Activated CD8-positive, alpha-beta T cell treated with anti-CD3 and anti-CD28 coated beads for 36 hours (primary cell): ENCODE data around the gene TNS3. TPM values are rescaled to one million over a fixed set of nuclear protein-coding genes. Genes with fewer than 3 reads are reported as not detected.

Experiments
- ATAC-seq: fragments of 200-7000 bp; cut with Tn5 transposase; one replicate; pipeline ENCODE4 v1.10.0; 2021; ENCODE audit warnings: mild to moderate bottlenecking, moderate library complexity
- CTCF ChIA-PET: fragments of 350-600 bp; sonication (Branson Sonifier 250); formaldehyde crosslinking; loops from one replicate; lab custom pipeline; 2021; ENCODE audit warnings: antibody characterized with exemption; lab: Charles Lee
- POLR2A ChIA-PET: fragments of 350-600 bp; sonication (Branson Sonifier 250); formaldehyde crosslinking; loops from one replicate; lab custom pipeline; 2021; ENCODE audit warnings: antibody characterized with exemption; lab: Charles Lee
- DNase-seq: peaks from one replicate; pipeline ENCODE4 v3.0.0-alpha.2; 2020
- H3K27ac Mint-ChIP-seq: one replicate; pipeline ENCODE4 v1.8.0; 2021; ENCODE audit warnings: mild to moderate bottlenecking, mixed read lengths
- H3K27me3 Mint-ChIP-seq: one replicate; pipeline ENCODE4 v1.8.0; 2021; ENCODE audit warnings: mixed read lengths
- H3K36me3 Mint-ChIP-seq: one replicate; pipeline ENCODE4 v1.8.0; 2021; ENCODE audit warnings: low read depth, mixed read lengths
- H3K4me1 Mint-ChIP-seq: one replicate; pipeline ENCODE4 v1.8.0; 2021; ENCODE audit warnings: low read depth, mixed read lengths
- H3K4me3 Mint-ChIP-seq: one replicate; pipeline ENCODE4 v1.8.0; 2021; ENCODE audit warnings: mild to moderate bottlenecking, moderate library complexity, mixed read lengths
- H3K9me3 Mint-ChIP-seq: one replicate; pipeline ENCODE4 v1.8.0; 2021; ENCODE audit warnings: mixed read lengths
- CTCF ChIP-seq: fragments of 200-600 bp; IDR thresholded peaks from one replicate; pipeline ENCODE4 v1.8.0; 2022; ENCODE audit warnings: antibody characterized with exemption, mild to moderate bottlenecking
- intact Hi-C: fragments of 100-400 bp; cut with micrococcal nuclease; formaldehyde crosslinking; loops from one replicate; pipeline ENCODE4 v1.10.0; 2022
- total RNA-seq, 2 experiments: library from RNA; stranded (reverse); gene quantifications; one replicate each; pipeline ENCODE4 v1.2.3, GENCODE V29; 2021

Gene TNS3
- total RNA-seq, 2 experiments from 2014 or later, result 0.04 to 0.16 TPM

GRCh38 chr7:47518827-47519226, 63.1 kb downstream of the TNS3 start:
- no peak for TF ChIP-seq CTCF
- Mint-ChIP-seq H3K36me3 (no peaks in the 10 kb centered on the region), H3K4me1 (no peaks in the 10 kb centered on the region), H3K27me3 (no peaks in the 10 kb centered on the region), H3K27ac (no peak overlapping the region), H3K9me3 (no peaks in the 10 kb centered on the region), H3K4me3 (no peak overlapping the region)
- CTCF ChIA-PET, result no interaction called here
- intact Hi-C loops, result no loop called here
- POLR2A ChIA-PET, result no interaction called here
- DNase-seq, result no peak
- no peak for ATAC-seq

- Mint-ChIP-seq H3K36me3 (no peaks in the 10 kb centered on the region), H3K27me3 (no peaks in the 10 kb centered on the region), H3K9me3 (no peaks in the 10 kb centered on the region), H3K27ac (no peak overlapping the region), H3K4me1 (no peaks in the 10 kb centered on the region), H3K4me3 (no peak overlapping the region)
- ChIA-PET CTCF (no interaction called here), POLR2A (no interaction called here)
- ATAC-seq (no peak), DNase-seq (no peak)
- TF ChIP-seq CTCF, result no peak
- intact Hi-C loops, result no loop called here
These were observed 64.0 kb downstream of the TNS3 start for GRCh38 chr7:47517821-47518480.

- ATAC-seq, result no peak
- Mint-ChIP-seq H3K4me3 (no peak overlapping the region), H3K36me3 (no peaks in the 10 kb centered on the region), H3K27ac (no peak overlapping the region), H3K4me1 (no peaks in the 10 kb centered on the region), H3K9me3 (no peaks in the 10 kb centered on the region), H3K27me3 (no peaks in the 10 kb centered on the region)
- no peak for TF ChIP-seq CTCF
- no peak for DNase-seq
- POLR2A ChIA-PET, result no interaction called here
- intact Hi-C loops, result no loop called here
- CTCF ChIA-PET, result no interaction called here
These were observed 64.8 kb downstream of the TNS3 start for GRCh38 chr7:47516985-47517600.

GRCh38 chr7:47516386-47516785, 65.5 kb downstream of the TNS3 start:
- DNase-seq (no peak), ATAC-seq (no peak)
- intact Hi-C loops, result no loop called here
- ChIA-PET CTCF (no interaction called here), POLR2A (no interaction called here)
- Mint-ChIP-seq H3K9me3 (no peaks in the 10 kb centered on the region), H3K36me3 (no peaks in the 10 kb centered on the region), H3K27ac (no peak overlapping the region), H3K4me3 (no peak overlapping the region), H3K4me1 (no peaks in the 10 kb centered on the region), H3K27me3 (no peaks in the 10 kb centered on the region)
- TF ChIP-seq CTCF, result no peak

- H3K4me3 Mint-ChIP-seq, result no peak overlapping the region
- ChIA-PET CTCF (no interaction called here), POLR2A (no interaction called here)
- TF ChIP-seq CTCF, result no peak
- no peaks in the 10 kb centered on the region for H3K9me3 Mint-ChIP-seq
- no peak for DNase-seq
- H3K36me3 Mint-ChIP-seq, result no peaks in the 10 kb centered on the region
- intact Hi-C loops, result no loop called here
- no peaks in the 10 kb centered on the region for H3K4me1 Mint-ChIP-seq
- H3K27me3 Mint-ChIP-seq, result no peaks in the 10 kb centered on the region
- no peak for ATAC-seq
- no peak overlapping the region for H3K27ac Mint-ChIP-seq
These were observed 66.5 kb downstream of the TNS3 start for GRCh38 chr7:47515305-47515834.
